ENCODE results near the gene TRPV4. TPM values are rescaled to one million over a fixed set of nuclear protein-coding genes. Genes with fewer than 3 reads are reported as not detected.

The TRPV4 gene
- total RNA-seq, 4 donors from 2014 or later, result 0.13 to 0.82 (median 0.19) TPM; not detected in 1

DNA sequence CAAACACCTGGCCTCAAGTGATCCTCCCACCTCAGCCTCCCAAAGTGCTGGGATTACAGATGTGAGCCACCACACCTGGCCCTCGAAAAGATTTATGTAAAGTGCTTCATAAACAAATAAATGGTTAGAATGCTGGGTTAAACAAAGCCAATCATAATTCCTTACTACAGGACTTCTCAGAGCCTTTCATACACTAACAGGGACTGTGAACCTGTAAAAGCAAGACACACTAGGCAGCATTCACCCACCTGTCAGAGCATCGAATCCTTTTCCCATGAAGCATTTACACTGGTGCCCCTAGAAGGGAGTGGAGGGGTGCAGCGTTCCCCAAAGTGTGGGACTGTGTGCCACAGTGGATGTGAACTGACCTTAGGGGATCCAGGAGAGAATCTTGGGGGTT, 29.5 kb downstream of the TRPV4 start:
- Histone ChIP-seq H3K27me3 (no peaks in the 10 kb centered on the region), H3K4me3 (no peak overlapping the region), H3K36me3 (no peaks in the 10 kb centered on the region), H3K9me3 (no peaks in the 10 kb centered on the region), H3K4me1 (peaks cover 0 to 3% (median 0%) of the 10 kb centered on the region in 3 donors), H3K27ac (no peak overlapping the region)
- WGBS, 2 donors (ENCODE audit: low coverage in 1 of 2), result 88% methylated on average over 1 of the region's 3 CpGs; no CpG with 5 or more reads in 1 of the 2 donors
- TF ChIP-seq POLR2AphosphoS5 (IDR thresholded peaks at IDR 0.05), result no peak
- ATAC-seq, result no peak

DNA sequence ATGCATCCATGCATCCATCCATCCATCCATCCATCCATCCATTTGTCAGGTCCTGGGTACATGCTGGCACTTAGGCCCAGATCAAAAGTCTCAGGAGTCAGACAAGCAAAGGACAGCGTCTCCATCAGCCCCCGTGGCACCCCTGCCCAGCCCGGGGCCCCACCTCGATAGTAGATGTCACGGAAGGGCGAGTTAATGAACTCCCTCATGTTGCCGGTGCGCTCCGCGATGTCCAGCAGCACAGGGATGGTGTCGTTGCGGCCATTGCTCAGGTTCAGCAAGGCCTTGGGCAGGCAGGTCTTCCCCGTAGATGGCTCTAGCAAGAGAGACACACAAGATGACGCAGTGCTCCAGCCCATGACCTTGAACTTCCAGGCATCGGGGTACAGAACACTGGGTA, 30.4 kb downstream of the TRPV4 start:
- H3K4me1 ChIP-seq, result peaks cover 0 to 3% (median 0%) of the 10 kb centered on the region in 3 donors
- H3K36me3 ChIP-seq, result no peaks in the 10 kb centered on the region
- WGBS, 2 donors (ENCODE audit: low coverage in 1 of 2), result 80 to 96% methylated on average over 1 to 4 of the region's 15 CpGs
- no peak overlapping the region for H3K4me3 ChIP-seq
- H3K27ac ChIP-seq, result no peak overlapping the region
- TF ChIP-seq EP300 (IDR thresholded peaks at IDR 0.05) (no peak), POLR2A (IDR thresholded peaks at IDR 0.05) (no peak), POLR2AphosphoS5 (IDR thresholded peaks at IDR 0.05) (no peak)
- TF ChIP-seq, protein P1, sequence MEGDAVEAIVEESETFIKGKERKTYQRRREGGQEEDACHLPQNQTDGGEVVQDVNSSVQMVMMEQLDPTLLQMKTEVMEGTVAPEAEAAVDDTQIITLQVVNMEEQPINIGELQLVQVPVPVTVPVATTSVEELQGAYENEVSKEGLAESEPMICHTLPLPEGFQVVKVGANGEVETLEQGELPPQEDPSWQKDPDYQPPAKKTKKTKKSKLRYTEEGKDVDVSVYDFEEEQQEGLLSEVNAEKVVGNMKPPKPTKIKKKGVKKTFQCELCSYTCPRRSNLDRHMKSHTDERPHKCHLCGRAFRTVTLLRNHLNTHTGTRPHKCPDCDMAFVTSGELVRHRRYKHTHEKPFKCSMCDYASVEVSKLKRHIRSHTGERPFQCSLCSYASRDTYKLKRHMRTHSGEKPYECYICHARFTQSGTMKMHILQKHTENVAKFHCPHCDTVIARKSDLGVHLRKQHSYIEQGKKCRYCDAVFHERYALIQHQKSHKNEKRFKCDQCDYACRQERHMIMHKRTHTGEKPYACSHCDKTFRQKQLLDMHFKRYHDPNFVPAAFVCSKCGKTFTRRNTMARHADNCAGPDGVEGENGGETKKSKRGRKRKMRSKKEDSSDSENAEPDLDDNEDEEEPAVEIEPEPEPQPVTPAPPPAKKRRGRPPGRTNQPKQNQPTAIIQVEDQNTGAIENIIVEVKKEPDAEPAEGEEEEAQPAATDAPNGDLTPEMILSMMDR (IDR thresholded peaks at IDR 0.05), result no peak
- H3K27me3 ChIP-seq, result no peaks in the 10 kb centered on the region
- no peaks in the 10 kb centered on the region for H3K9me3 ChIP-seq
- no peak for ATAC-seq

DNA sequence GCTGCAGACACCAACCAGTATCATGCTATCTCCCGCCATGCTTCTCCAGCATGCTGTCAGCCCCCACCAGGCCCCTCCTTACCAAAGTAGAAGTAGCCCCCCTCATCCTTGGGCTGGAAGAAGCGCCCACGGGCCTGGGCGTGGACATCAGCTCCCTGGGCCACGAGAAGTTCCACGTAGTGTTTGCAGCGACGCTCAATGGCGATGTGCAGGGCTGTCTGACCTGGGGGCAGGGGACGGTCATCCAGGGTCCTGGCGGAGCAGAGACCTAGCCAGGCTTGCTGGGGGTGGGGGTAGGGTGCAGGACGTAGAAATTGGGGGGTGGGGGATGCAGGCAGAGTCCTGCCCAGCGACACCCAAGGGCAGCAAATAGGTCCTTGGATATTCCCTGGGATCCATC, 32.7 kb downstream of the TRPV4 start:
- Histone ChIP-seq H3K4me1 (peaks cover 0 to 3% (median 0%) of the 10 kb centered on the region in 3 donors), H3K27me3 (peaks cover 3% of the 10 kb centered on the region), H3K27ac (no peak overlapping the region), H3K36me3 (no peaks in the 10 kb centered on the region), H3K4me3 (no peak overlapping the region), H3K9me3 (no peaks in the 10 kb centered on the region)
- 100% methylated on average over 2 of the region's 13 CpGs; no CpG with 5 or more reads in 1 of the 2 donors for WGBS, 2 donors (ENCODE audit: low coverage in 1 of 2)
- TF ChIP-seq, protein P1 (IDR thresholded peaks at IDR 0.05), result no peak
- TF ChIP-seq EP300 (IDR thresholded peaks at IDR 0.05) (no peak), POLR2A (IDR thresholded peaks at IDR 0.05) (no peak), POLR2AphosphoS5 (IDR thresholded peaks at IDR 0.05) (no peak)
- ATAC-seq, result no peak

DNA sequence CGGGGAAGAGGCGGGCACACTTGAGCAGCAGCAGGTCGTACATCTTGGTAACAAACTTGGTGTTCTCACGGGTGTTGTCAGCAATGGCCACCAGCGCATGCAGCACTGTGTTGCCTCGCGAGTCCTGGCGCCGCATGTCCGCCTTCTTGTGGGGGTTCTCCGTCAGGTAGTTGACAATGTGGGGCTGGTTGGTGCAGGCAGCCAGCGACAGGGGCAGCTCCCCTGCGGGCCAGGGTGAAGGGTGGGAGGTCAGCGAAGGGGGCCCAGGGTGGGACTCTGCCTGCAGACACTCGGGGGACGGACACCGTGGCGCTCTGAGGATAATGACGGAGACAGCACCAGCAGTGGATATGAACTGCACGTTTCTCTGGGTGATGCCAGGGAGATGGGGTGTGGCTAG, 34.5 kb downstream of the TRPV4 start:
- H3K27me3 ChIP-seq, result peaks cover 11% of the 10 kb centered on the region
- H3K9me3 ChIP-seq, result no peaks in the 10 kb centered on the region
- TF ChIP-seq EP300 (IDR thresholded peaks at IDR 0.05) (no peak), POLR2A (IDR thresholded peaks at IDR 0.05) (no peak), POLR2AphosphoS5 (IDR thresholded peaks at IDR 0.05) (no peak)
- TF ChIP-seq, protein P1 (IDR thresholded peaks at IDR 0.05), result no peak
- H3K4me1 ChIP-seq, result no peaks in the 10 kb centered on the region
- no peak for ATAC-seq
- no peak overlapping the region for H3K4me3 ChIP-seq
- no peak overlapping the region for H3K27ac ChIP-seq
- no peaks in the 10 kb centered on the region for H3K36me3 ChIP-seq
- 70 to 83% methylated on average over 2 to 3 of the region's 20 CpGs for WGBS, 2 donors (ENCODE audit: low coverage in 1 of 2)

DNA sequence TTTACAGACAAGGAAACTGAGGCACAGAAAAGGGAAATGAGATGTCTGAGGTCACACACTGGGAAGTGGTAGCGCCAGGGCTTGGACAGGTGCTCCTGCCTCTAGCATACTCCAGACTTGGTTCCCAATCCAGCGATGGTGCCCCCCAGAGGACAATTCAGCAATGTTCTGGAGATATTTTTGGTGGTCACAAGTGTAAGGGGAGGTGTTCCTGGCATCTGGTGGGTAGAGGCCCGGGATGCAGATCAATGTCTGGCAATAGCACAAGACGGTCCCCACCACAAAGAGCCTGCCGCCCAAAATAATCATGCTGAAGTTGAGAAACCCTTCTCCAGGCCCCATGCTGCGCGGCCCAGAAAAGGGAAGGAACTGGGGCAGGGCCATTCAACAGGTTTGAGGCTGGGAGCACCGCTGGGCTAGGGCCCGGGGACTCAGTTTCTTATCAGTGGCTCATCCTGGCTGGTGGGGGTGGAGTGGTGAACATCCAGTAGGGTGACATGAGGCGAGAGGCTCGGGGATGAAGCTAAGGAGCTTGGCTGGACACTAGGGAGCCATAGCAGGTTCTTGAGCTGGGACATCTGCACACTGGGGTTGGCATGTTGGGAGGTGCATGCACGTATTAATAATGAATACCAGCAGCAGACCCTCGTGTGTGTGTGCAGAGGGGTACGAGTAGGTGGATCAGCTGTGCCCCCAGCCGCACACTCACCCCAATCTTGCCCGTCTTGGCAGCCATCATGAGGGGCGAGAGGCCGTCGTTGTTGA, 35.1 kb downstream of the TRPV4 start:
- Histone ChIP-seq H3K4me1 (no peaks in the 10 kb centered on the region), H3K36me3 (no peaks in the 10 kb centered on the region), H3K27me3 (peaks cover 16% of the 10 kb centered on the region), H3K4me3 (no peak overlapping the region), H3K9me3 (no peaks in the 10 kb centered on the region), H3K27ac (no peak overlapping the region)
- no peak for ATAC-seq
- TF ChIP-seq EP300 (IDR thresholded peaks at IDR 0.05) (no peak), POLR2AphosphoS5 (IDR thresholded peaks at IDR 0.05) (no peak), POLR2A (IDR thresholded peaks at IDR 0.05) (no peak)
- TF ChIP-seq, protein P1 (IDR thresholded peaks at IDR 0.05), result no peak
- WGBS, 2 donors (ENCODE audit: low coverage in 1 of 2), result 74 to 81% methylated on average over 3 to 8 of the region's 19 CpGs
